HG02885 (cell line): ENCODE measurements around the gene ZKSCAN5.
"Not testable (repeated sequence)": the region's sequence is repeated elsewhere in the genome, so short reads cannot be mapped to it uniquely, and the experiment has no call there.

Experiments
- ATAC-seq: cut with Tn5 transposase; IDR thresholded peaks from one replicate; pipeline ENCODE4 v1.9.1; 2021; ENCODE audit warnings: mild to moderate bottlenecking; ENCODE audit not compliant: unreplicated experiment, poor library complexity

Gene ZKSCAN5

DNA sequence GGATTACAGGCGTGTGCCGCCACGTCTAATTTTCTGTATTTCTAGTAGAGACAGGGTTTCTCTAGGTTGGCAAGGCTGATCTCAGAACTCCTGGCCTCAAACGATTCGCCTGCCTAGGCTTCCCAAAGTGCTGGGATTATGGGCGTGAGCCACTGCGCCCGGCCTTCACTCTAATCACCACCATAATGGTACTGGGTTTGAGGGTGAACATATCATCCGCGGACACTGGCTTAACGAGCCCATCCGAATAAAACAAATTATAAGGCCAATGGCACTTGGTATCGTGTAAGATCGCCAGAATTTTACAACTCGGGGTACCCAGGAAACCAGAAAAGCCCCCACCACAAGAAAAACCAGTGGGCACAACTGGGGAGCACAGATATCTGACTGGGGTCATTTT, 46.9 kb downstream of the ZKSCAN5 start:
- ATAC-seq, result no peak

DNA sequence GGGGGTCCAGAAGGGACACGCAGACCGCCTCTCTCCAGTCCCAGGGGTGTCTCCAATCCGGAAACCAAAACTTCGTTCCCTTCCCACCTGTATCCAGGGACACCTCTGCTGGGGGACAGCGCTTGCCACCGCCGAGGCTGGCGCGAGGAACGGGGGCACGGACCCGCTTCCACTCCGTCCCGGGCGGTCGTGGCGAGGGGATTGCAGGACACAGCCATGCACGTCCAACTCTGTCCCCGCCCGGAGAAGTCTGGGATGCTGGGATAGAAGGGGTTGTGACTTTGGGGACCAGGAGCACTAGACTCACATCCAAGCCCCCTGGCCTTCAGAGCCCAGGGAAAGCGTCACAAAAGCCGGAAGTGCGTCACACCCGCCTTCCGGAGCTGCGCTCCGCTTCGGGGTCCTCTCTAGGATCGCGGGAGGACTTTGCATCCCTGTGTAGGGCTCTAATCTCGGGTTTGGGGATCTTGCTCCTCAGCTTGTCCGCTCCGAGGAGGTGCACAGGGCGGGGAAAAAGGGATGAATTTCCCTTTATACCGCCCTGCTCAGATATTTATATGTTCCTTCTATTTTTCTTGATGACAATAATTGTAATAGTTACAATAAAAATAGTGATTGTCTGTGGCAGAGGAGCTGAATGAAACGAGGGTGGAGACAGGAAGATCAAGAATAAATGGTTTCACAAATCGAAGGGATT, 47.5 kb downstream of the ZKSCAN5 start, which contains the start of gene FAM200A:
Gene FAM200A, minus strand, starts transcription at position 348 of the 697 bp plus-strand sequence. CDS start 3,707 bp downstream, outside the sequence.
- peak; percentile 99 for ATAC-seq

DNA sequence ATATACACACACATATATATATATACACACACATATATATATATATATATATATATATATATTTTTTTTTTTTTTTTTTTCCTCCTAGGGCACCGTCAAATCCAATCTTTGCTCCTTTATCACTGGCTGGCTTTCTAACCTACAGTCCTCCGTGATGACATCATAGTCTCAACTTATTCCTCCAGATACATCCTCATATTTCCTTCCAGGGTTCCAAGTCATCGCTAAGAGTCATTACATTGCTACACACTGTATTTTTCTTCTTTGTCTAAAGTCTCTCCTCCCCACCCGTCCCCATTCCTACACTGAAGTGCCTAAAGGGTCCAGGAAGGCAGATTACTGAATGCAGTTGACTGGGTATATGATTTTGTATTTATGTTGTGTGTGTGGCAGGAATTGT, 48.6 kb downstream of the ZKSCAN5 start:
- no peak for ATAC-seq

DNA sequence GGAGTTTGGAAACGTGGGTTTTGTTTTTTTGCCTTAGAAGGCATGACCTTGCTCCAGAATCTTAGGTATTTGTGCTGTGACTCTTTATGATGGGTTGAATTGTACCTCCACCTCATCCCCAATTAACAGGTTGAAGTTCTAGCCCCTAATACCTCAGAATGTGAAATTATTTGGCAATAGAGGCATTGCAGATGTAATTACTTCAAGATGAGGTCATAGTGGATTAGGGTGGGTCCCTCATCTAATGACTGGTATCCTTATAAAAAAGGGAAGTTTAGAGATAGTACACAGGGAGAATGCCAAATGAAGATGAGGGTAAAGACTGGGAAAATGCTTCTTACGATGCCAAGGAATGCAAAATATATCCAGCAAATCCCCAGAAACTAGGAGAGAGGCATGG, 50.5 kb downstream of the ZKSCAN5 start:
- ATAC-seq, result no peak

DNA sequence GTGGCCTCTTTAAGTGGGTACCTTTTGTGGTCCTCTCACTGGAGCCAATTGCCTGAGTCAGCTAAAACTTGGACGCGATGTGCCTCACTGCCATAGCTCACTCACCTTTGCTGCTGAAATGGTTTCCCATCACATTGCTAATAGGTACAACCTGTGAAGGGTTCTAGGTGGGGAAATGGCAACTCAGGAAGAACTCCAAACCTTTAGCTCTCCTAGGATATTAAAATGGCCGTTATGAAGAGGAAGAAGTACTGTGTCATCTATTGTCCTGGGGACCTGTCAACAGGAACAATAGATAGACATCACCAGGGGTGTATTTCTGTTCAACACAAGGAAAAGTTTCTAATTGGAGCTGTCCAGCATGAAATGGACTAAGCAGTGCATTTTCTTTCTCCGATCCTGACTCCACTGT, 52.7 kb downstream of the ZKSCAN5 start:
- ATAC-seq, result no peak

DNA sequence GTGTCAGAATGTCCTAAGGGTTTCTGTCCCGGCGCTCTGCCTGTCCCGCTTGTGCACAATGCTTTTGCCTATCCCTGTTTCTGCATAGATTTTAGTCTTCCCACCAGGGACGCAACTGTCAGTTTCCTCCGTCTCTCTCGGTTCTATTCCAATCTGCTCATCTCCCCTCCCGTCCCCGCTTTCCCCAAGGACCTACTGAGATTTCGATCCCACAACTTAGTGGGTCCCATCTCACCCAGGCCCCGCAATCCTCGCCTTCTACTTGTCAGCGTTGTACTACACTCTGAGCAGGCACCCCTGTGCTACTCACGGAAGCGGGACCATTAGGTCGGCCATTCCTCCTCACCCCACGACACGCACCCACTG, 53.5 kb downstream of the ZKSCAN5 start:
- ATAC-seq, result peak; percentile 50

DNA sequence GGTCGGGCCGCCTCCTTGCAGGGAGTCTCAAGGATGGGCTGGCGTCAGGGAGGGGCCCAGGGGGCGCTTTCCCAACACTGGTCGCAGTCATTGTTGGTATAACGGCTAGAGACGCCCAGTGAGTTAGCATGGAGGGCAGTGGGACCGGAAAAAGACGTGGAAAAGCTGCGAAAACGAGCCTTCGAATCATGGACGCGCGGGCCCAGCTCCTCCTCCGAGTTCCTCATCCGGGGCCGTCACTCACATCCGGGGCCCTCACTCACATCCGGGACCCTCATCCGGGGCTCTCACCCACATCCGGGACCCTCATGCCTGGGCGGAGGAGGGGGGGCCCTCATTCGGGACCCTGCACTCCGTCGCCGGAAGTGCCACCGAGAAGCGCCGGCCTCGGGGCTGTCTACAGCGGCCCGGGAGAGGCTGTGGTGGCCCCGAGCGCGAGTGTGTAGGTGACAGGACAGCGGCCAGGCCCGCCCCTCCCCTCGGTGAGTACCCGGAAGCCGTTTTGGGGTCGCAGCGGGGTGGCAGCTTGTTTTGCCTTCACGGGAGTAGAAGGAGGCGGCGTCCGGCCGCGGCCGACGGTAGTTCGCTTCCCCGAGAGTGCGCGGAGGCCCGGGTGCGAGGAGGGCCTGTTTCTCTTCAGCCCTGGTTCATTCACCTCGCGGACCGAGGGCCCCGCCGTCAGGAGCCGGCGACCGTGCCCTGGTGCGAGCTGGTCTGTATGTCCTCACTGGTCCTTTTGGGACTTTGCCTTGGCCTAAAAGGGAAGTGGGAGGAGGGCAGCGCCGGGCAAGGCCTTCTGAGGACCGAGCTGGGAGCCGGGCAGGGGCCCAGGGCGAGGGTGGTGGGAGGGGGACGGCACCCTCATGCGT, 54.1 kb downstream of the ZKSCAN5 start, which contains the start of gene ZNF655:
Gene ZNF655, plus strand, starts transcription at position 337 of the 869 bp plus-strand sequence. CDS start 1,918 bp downstream, outside the sequence.
- ATAC-seq, result peak; percentile 89

DNA sequence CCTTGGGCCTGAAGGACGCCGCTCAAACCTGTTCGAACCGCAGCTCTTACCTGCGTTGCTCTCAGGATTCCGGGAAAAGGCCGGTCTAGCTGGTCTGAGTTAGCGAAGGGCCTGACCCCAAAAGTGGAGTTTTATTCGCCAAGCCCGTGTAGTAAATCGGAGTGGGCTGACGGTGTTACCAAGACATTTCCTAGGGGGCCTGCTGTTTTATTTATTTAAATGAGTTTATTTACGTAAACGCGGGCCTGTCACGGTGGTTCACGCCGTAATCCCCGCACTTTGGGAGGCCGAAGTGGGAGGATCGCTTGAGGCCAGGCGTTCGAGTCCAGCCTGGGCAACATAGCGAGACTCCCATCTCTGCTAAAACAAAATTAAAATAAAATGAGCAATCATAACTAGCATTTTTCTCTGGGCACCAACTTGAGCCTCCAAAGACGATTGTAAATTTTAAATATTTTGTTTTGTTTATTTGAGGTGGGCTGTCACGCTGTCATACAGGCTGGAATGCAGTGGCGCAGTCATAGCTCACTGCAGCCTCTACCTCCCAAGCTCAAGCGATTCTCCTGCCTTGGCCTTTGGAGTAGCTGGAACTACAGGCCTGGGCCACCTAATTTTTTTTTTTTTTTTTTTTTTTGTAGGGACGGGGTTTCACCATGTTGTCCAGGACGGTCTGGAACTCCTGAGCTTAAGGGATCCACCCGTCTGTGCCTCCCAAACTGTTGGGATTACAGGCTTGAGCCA, 54.9 kb downstream of the ZKSCAN5 start:
- ATAC-seq, result no peak

DNA sequence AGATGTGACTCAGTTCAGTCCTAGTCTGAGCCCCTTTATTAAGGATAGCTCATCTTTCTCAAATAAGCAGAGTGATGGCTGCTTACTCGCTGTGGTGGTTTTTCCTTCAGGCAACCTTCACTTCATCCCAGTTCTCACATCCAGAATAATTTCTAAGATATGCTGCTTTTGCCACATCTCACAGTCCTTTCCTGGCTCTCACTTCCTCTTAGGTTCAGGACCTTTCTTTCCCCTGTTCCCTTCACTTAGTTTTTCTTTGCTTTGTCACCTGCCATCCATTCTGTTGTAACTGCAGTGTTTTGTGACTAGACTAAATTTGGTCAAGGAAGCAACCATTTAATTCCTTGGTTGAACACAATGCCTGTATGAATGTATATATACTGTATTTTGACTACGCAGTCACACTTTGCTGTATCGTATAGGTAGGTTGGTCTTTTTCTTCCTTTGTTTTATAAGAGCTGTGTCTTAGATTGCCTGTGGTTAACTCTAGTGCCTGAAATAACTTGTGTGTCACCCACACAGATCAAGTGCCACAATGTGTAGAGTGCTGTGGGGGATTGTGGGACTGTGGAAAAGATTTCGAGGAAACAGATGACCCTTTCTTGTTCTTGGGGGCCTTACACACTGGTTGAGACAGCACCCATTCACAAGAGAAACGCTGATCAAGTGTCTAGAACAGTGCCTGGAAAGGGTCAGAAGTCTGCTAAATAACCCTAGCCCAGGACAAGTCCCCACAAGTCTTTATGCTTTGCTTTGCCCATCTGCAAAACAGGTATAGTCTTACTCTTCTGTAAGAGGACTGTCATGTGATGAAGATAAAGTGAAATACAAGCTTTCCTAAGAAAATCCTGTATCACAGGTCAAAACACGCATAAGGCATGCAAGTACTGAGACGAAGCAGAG, 56.6 kb downstream of the ZKSCAN5 start:
- no peak for ATAC-seq

DNA sequence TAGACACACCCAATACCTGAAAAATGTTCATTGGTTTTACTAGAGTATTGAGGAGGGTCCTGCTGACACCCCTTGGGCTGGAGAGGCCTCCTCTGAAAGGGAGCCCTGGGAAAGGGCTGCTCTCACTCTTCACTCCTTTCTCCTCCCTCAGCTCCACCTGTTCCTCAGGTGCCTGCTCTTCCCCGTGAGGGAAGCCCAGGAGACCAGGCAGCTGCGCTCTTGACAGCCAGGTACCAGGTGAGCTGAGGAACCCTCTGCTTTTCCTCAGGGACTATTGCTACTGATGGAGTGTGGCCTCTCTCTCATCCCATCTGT, 57.2 kb downstream of the ZKSCAN5 start:
- ATAC-seq, result no peak

DNA sequence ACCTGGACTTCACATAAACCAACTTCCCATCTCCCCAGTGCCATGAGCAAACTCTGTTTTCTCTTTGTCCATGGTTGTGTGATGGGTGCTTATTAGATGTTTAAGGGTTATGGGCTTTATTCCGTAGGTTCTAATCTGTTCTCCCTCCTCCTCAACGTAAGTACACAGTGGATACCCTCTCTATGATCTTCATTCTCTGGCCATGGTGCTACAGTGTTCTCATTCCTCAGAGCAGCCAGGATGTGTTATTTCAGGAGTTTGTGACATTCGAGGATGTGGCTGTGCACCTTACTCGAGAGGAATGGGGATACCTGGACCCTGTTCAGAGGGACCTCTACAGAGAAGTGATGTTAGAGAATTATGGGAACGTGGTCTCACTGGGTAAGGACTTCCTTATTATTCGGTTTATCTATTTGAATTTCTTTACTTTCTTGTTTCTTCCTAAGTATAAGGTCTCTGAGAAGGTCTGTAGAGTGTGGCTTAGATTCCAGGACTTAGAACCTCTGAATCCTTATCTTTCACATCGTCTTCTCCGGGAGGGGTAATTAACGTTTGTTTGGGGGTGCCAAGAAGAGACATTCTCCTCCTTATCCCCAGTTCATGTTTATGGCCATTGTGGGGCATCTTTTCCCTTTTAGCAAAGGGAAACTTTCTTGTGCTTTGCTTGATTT, 57.8 kb downstream of the ZKSCAN5 start:
- no peak for ATAC-seq

DNA sequence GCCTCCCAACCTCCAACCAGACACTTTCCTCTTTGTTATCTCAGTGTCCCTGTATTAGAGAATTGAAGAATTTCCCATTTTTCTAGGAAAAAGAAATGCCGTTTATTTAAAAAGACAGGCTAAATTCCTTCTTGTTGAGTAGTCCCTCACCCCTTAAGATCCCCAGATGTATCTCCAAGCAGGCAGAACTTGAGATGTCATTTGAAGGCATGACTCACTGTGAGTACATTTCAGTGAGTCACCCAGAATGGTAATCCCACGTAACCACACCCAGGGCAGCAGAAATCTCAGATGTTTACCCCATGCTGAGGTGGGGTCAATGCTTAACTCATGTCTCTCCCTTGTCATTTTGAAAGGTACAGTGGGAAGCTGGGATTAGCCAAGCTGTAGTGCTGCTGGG, 58.4 kb downstream of the ZKSCAN5 start:
- ATAC-seq, result no peak

DNA sequence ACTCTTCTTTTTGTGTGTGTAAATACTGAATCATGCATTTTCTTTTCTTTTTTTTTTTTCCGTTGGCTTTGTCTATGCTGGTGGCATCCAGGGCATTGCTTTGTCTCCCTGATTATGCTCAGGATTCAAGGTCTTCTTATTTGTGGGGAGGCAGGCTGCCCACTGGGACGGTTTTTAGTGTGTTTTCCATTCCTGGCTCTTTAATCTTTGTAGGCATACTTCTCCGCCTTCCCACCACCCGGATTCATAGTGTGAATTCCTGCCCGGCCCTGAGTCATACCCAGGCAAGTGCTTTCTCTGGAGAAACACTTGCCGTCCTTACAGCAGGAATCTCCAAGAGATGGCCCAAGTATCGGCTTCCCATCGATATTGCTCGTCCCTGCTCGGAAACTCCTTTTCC, 59.2 kb downstream of the ZKSCAN5 start:
- no peak for ATAC-seq

DNA sequence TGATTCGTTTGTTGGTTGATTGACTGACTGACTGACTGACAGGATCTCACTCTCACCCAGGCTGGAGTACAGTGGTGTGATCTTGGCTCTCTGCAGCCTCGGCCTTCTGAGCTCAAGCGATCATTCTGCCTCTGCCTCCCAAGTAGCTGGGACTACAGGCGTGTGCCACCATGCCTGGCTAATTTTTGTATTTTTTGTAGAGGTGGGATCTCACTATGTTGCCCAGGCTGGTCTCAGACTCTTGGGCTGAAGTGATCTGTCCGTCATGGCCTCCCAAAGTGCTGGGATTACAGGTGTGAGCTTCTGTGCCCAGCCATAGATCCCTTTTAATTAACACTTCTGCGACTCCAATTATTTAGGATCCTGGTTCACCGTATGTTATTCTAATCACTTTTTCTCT, 64.3 kb downstream of the ZKSCAN5 start:
- ATAC-seq, result not testable (repeated sequence)

DNA sequence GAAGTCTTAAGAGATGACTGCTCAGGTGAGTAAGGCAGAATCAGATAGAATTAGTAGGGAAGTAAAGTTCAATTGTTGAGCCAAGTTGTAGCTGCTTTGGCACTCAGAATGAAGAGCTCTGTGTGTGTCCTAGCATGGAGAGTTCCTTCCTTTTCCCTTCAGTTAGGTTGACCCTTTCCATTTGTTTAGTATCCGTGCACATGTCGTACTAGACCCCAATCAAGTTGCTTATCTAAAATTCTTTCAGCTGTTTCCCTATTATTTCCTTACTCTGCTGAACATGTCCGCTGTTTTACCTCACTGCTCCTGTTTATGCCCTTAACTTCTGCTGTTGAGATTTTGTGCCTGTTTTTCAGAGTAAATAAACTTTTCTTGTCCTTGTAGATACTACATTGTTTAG, 67.3 kb downstream of the ZKSCAN5 start:
- ATAC-seq, result no peak

DNA sequence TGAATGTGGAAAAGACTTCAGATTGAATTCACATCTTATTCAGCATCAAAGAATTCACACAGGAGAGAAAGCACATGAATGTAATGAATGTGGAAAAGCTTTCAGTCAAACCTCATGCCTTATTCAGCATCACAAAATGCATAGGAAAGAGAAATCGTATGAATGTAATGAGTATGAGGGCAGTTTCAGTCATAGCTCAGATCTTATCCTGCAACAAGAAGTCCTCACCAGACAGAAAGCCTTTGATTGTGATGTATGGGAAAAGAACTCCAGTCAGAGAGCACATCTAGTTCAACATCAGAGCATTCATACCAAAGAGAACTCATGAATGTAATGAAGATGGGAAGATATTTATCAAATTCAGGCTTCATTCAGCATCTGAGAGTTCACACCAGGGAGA, 68.8 kb downstream of the ZKSCAN5 start:
- ATAC-seq, result no peak

DNA sequence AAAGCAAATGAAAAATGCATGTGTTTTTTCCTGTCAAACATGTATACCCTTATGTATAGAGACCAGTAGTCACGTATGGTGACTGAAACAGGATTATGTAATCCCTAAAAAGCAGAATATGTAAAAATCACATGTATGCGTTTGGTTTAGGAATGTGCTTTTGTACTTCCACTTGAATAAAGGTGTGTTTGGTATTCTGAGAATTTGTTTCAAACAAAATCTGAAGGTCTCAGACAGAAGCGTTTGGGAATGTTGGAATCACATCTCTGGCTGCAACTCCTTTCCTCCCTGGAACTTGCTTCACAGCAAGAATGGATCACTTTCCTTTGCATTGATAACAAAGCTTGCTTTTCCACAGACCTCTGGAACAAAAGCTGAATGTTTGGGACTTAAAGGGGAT, 71.8 kb downstream of the ZKSCAN5 start:
- no peak for ATAC-seq

DNA sequence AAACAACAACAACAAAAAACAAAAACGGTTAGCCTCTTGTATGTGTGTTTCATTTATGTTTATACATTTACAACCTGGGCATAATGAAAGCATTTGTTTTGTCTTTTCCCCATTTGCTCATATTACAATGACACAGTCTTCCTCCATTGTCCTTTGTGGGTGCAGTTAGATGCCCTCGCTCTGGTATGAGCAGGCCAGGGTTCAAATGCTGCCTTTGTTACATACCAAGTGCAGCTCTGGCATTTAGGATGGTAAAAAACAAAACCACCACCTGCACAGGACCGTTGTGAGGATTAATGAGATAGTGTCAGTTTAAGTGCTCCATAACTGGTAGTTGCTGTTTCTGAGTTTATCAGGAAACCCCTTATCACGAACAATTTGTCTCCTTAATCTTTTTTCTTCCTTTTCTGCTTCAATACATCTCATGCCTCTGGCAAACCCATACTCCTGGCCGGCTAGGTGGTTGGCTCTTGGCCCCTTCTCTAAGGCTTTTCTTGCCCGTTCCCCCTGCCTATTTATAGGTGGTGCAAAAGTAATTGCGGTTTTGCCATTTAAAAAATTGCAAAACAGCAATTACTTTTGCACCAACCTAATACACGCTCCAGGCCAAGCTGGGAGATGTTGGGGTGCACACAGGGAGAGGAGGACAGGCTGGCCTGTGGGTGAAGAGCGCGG, 75.0 kb downstream of the ZKSCAN5 start:
- ATAC-seq, result no peak
